Forelimb muscle (tissue), 1 donor: ENCODE results near the gene OR10A3. TPM values are rescaled to one million over a fixed set of nuclear protein-coding genes. Genes with fewer than 3 reads are reported as not detected.

ENCODE experiments used
- DNase-seq: peaks from one replicate; pipeline ENCODE4 v3.0.0-alpha.2; 2013; ENCODE audit warnings: low read depth
- polyA plus RNA-seq: library from polyadenylated mRNA; unstranded; fragments of 120-200 nt; gene quantifications from one replicate; pipeline ENCODE4 v1.2.1, GENCODE V29; 2013; ENCODE audit not compliant: insufficient read length

OR10A3 gene
- polyA plus RNA-seq, 1 donor, result not detected

DNA sequence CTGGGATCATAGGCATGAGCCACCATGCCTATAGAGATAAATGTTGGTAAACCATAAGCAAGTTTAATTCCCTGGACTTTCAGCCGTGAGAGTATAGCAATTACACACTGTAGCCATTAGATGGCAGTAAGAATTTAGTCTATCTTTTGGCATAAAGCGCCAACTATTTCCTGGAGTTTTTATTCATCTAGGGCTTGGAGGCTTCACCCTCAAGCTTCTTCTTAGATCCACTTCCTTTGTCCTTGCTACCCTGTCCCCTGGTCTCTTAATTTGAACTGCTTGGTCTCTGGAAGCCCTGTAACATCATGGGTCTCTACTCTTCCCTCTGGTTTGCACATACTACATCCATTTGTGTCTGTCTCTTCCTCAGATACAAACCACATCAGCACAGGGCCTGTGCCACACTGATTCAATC lies 48.7 kb downstream of the OR10A3 start:
- peak; percentile 19 for DNase-seq

DNA sequence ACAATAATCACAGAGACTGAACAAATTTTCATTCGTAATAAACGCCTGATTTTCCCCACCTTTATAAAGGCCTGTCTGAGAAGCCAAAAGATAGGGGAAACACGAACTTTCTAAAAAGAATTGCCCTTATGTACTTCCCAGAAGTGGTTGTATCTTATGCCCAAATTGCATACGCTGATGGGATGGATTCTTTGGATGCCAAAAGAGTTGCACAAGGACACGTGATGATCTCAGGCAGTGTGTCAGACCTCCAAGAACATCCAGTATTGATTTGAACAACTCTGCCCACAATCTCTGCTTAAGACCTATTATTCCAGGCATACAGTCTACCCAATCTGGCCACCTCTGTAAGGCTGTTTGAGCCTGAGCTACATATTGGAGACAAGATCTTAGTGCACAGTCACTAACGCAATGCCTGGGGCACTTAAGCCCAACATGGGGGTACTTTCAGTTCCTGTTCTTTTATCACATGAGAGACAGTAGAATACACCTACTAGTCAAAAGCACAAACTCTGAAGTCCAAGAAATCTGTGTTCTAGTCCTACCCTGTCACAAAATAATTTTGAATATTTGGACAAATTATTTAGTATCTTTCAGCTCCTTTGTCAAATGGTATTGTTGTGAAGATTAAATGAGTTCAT lies 49.3 kb downstream of the OR10A3 start:
- DNase-seq, result no peak

GRCh38 chr11:7890417-7891172 lies 50.9 kb downstream of the OR10A3 start:
- no peak for DNase-seq

DNA sequence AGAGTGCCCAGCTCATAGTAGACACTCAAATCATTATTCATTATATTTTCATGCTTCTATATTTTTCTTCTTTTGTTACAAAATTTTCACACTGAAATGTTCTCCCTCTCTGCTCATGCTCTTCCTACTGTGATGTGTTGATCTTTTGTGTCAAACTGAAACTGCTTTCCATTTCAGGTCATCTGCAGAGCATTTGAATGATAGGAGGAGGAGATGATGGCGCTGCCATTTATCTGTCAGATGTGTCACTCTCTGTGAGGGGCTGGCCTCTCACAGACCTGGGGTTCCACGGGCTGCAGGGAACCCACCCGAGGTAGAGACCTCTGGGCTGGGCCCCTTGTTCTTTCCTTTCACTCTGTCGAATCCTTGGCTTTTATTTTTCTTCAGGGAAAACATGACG lies 51.5 kb downstream of the OR10A3 start:
- no peak for DNase-seq

Other genes with a start within 250 kb of the OR10A3 start
- 0.13 TPM for gene OVCH2, start 235.2 kb downstream of the OR10A3 start, polyA plus RNA-seq
- not detected for gene OR5P2, start 144.8 kb downstream of the OR10A3 start, polyA plus RNA-seq
- gene OR5P3, start 110.9 kb downstream of the OR10A3 start, polyA plus RNA-seq, result not detected
- gene OR10A6, start 10.4 kb downstream of the OR10A3 start, polyA plus RNA-seq, result not detected
- gene NLRP10, start 23.7 kb upstream of the OR10A3 start, polyA plus RNA-seq, result not detected
- gene EIF3F, start 45.6 kb upstream of the OR10A3 start, polyA plus RNA-seq, result 388 TPM
- gene TUB, start 139.5 kb upstream of the OR10A3 start, polyA plus RNA-seq, result 12.3 TPM
- 0.30 TPM for gene RIC3, start 227.3 kb upstream of the OR10A3 start, polyA plus RNA-seq